CD4-positive, alpha-beta T cell (primary cell): ENCODE results near the gene CMTM5. TPM values are rescaled to one million over a fixed set of nuclear protein-coding genes. Genes with fewer than 3 reads are reported as not detected.

ENCODE experiments used
- ATAC-seq: fragments of 200-7000 bp; cut with Tn5 transposase; one replicate; pipeline ENCODE4 v1.10.0; 2022; ENCODE audit warnings: mild to moderate bottlenecking; ENCODE audit not compliant: poor library complexity
- CTCF ChIA-PET: fragments of 350-600 bp; sonication (Branson Sonifier 250); formaldehyde crosslinking; loops from one replicate; lab custom pipeline; 2021; ENCODE audit warnings: antibody characterized with exemption, inconsistent platforms; lab: Charles Lee
- POLR2A ChIA-PET: fragments of 350-600 bp; sonication (Branson Sonifier 250); formaldehyde crosslinking; loops from one replicate; lab custom pipeline; 2021; ENCODE audit warnings: antibody characterized with exemption, inconsistent platforms; lab: Charles Lee
- DNase-seq, 14 experiments: peaks; one replicate each; pipeline ENCODE4 v3.0.0-alpha.2; 2013 to 2020; ENCODE audit warnings: mixed read lengths in 2 of 14
- H3K27ac ChIP-seq, 2 donors: one replicate each; pipeline versions ENCODE4 v1.5.1 to v1.7.0; 2013; ENCODE audit warnings: low read length in 2 of 2, low read depth in 1 of 2, mild to moderate bottlenecking in 1 of 2
- H3K27me3 ChIP-seq, 2 experiments: 1 replicate in 1 of 2; 2 replicates in 1 of 2; pipeline versions ENCODE4 v1.6.1 to v1.7.0; 2013; ENCODE audit warnings: low read length in 2 of 2, control low read depth in 1 of 2, mild to moderate bottlenecking in 1 of 2, moderate library complexity in 1 of 2; ENCODE audit not compliant: insufficient read depth in 2 of 2, control insufficient read depth in 1 of 2
- H3K36me3 ChIP-seq: one replicate; pipeline ENCODE4 v1.6.1; 2013; ENCODE audit warnings: low read length, control low read depth; ENCODE audit not compliant: insufficient read depth
- H3K4me1 ChIP-seq: one replicate; pipeline ENCODE4 v1.6.1; 2013; ENCODE audit warnings: low read length, control low read depth; ENCODE audit not compliant: insufficient read depth
- H3K4me3 ChIP-seq: one replicate; pipeline ENCODE4 v1.5.1; 2013; ENCODE audit warnings: mild to moderate bottlenecking, low read length, moderate library complexity
- H3K9me3 ChIP-seq, 2 experiments: 1 replicate in 1 of 2; 2 replicates in 1 of 2; pipeline versions ENCODE4 v1.6.1 to v1.7.0; 2013; ENCODE audit warnings: low read length in 2 of 2, mild to moderate bottlenecking in 2 of 2, control low read depth in 1 of 2, moderate library complexity in 1 of 2; ENCODE audit not compliant: control insufficient read depth in 1 of 2, insufficient read depth in 1 of 2
- H3K27ac Mint-ChIP-seq: one replicate; pipeline ENCODE4 v1.8.0; 2020; ENCODE audit warnings: mixed read lengths
- H3K27me3 Mint-ChIP-seq: one replicate; pipeline ENCODE4 v1.8.0; 2021; ENCODE audit warnings: mixed read lengths
- H3K36me3 Mint-ChIP-seq: one replicate; pipeline ENCODE4 v1.8.0; 2021; ENCODE audit warnings: low read depth, mixed read lengths
- H3K4me1 Mint-ChIP-seq: one replicate; pipeline ENCODE4 v1.8.0; 2021; ENCODE audit warnings: low read depth, mixed read lengths
- H3K4me3 Mint-ChIP-seq: one replicate; pipeline ENCODE4 v1.8.0; 2020; ENCODE audit warnings: mild to moderate bottlenecking, mixed read lengths
- H3K9me3 Mint-ChIP-seq: one replicate; pipeline ENCODE4 v1.8.0; 2020; ENCODE audit warnings: mixed read lengths
- CTCF ChIP-seq: fragments of 200-600 bp; IDR thresholded peaks from one replicate; pipeline ENCODE4 v1.8.0; 2022; ENCODE audit warnings: antibody characterized with exemption, mild to moderate bottlenecking
- intact Hi-C, 2 experiments: fragments of 100-400 bp; cut with DNase I in 1 of 2; cut with micrococcal nuclease in 1 of 2; formaldehyde crosslinking; loops; one replicate each; pipeline versions ENCODE4 v1.15.1 to v1.9.0; 2023 to 2025; cut with DNase I, micrococcal nuclease
- total RNA-seq, 174 experiments: library from RNA in 2 of 174; stranded (reverse) in 2 of 174; gene quantifications; one replicate each; pipeline ENCODE4 v1.2.3 and lab custom pipeline; 2021 to 2026

Gene CMTM5
- total RNA-seq, 2 experiments from 2014 or later = not detected

GRCh38 chr14:23339506-23340268 is 37.2 kb upstream of the CMTM5 start:
- ATAC-seq (no peak), DNase-seq (no peak)
- no peak overlapping the region for H3K27ac ChIP-seq
- no peaks in the 10 kb centered on the region for H3K4me1 ChIP-seq
- no peaks in the 10 kb centered on the region for H3K9me3 ChIP-seq
- intact Hi-C loops = no loop called here
- no peaks in the 10 kb centered on the region for H3K9me3 Mint-ChIP-seq
- TF ChIP-seq CTCF = no peak
- no peaks in the 10 kb centered on the region for H3K36me3 Mint-ChIP-seq
- H3K4me3 ChIP-seq = no peak overlapping the region
- H3K36me3 ChIP-seq = no peaks in the 10 kb centered on the region
- POLR2A ChIA-PET = no interaction called here
- no peak overlapping the region for H3K27ac Mint-ChIP-seq
- peaks cover 54% of the 10 kb centered on the region for H3K27me3 Mint-ChIP-seq
- peaks cover 4% of the 10 kb centered on the region in 2 experiments for H3K27me3 ChIP-seq
- CTCF ChIA-PET = interaction anchor here (0.6 kb wide), 1 partner anchor 70 kb away, joined by 3 read pairs; no protein-coding TSS in a partner anchor
- no peak overlapping the region for H3K4me3 Mint-ChIP-seq
- no peaks in the 10 kb centered on the region for H3K4me1 Mint-ChIP-seq

- intact Hi-C loops = no loop called here
- H3K27ac ChIP-seq = no peak overlapping the region
- H3K9me3 ChIP-seq = no peaks in the 10 kb centered on the region
- POLR2A ChIA-PET = no interaction called here
- H3K36me3 ChIP-seq = no peaks in the 10 kb centered on the region
- CTCF ChIA-PET = interaction anchor here (0.7 kb wide), 1 partner anchor 223 kb away, joined by 3 read pairs; no protein-coding TSS in a partner anchor
- H3K27ac Mint-ChIP-seq = no peak overlapping the region
- peaks cover 19% of the 10 kb centered on the region for H3K27me3 Mint-ChIP-seq
- no peaks in the 10 kb centered on the region for H3K4me1 ChIP-seq
- no peak overlapping the region for H3K4me3 ChIP-seq
- no peak for DNase-seq
- no peaks in the 10 kb centered on the region for H3K9me3 Mint-ChIP-seq
- no peaks in the 10 kb centered on the region for H3K4me1 Mint-ChIP-seq
- no peak for ATAC-seq
- no peaks in the 10 kb centered on the region for H3K27me3 ChIP-seq
- no peak for TF ChIP-seq CTCF
- H3K36me3 Mint-ChIP-seq = peaks cover 7% of the 10 kb centered on the region
- H3K4me3 Mint-ChIP-seq = no peak overlapping the region
Measured at GRCh38 chr14:23344481-23344880, 32.4 kb upstream of the CMTM5 start.

- Histone ChIP-seq H3K9me3 (no peaks in the 10 kb centered on the region), H3K4me3 (no peak overlapping the region), H3K27me3 (peaks cover 0 to 7% of the 10 kb centered on the region in 2 experiments), H3K27ac (no peak overlapping the region), H3K4me1 (no peaks in the 10 kb centered on the region), H3K36me3 (no peaks in the 10 kb centered on the region)
- Mint-ChIP-seq H3K9me3 (no peaks in the 10 kb centered on the region), H3K4me3 (peak overlapping the region; percentile 44), H3K27ac (no peak overlapping the region), H3K36me3 (peaks cover 7% of the 10 kb centered on the region), H3K4me1 (no peaks in the 10 kb centered on the region), H3K27me3 (peaks cover 21% of the 10 kb centered on the region)
- intact Hi-C loops = no loop called here
- CTCF ChIA-PET = no interaction called here
- DNase-seq = no peak
- no peak for ATAC-seq
- POLR2A ChIA-PET = interaction anchor here (1.4 kb wide), 1 partner anchor 25 kb away, joined by 4 read pairs; the partner anchor contains the start of gene PABPN1
- no peak for TF ChIP-seq CTCF
Measured at GRCh38 chr14:23345987-23346692, 30.7 kb upstream of the CMTM5 start.
